SK-N-SH treated with all-trans-retinoic acid at 6 μM for 48 hours (cell line): Measurements from ENCODE around the gene FAM110A.

Experiments
- ATAC-seq: fragments of 200-7000 bp; cut with Tn5 transposase; 3 replicates; pipeline ENCODE4 v1.9.1; 2020; ENCODE audit warnings: mild to moderate bottlenecking, moderate library complexity
- BACH2 ChIP-seq: fragments of 250-450 bp; sonication (Bioruptor Pico); IDR thresholded peaks from 2 replicates; pipeline ENCODE4 v1.9.0; 2021; ENCODE audit warnings: mild to moderate bottlenecking, borderline replicate concordance
- CREB5 ChIP-seq: fragments of 250-450 bp; sonication (Bioruptor Pico); IDR thresholded peaks from 2 replicates; pipeline ENCODE4 v1.5.1; 2020; ENCODE audit warnings: low read depth, mild to moderate bottlenecking, moderate library complexity
- CSDC2 ChIP-seq: fragments of 250-450 bp; sonication (Bioruptor Pico); IDR thresholded peaks from 2 replicates; pipeline ENCODE4 v1.5.0; 2020; ENCODE audit warnings: mild to moderate bottlenecking, moderate library complexity
- CSRNP3 ChIP-seq: fragments of 250-450 bp; sonication (Bioruptor Pico); IDR thresholded peaks from 2 replicates; pipeline ENCODE4 v1.5.1; 2021; ENCODE audit warnings: mild to moderate bottlenecking, moderate library complexity
- ESRRG ChIP-seq: fragments of 250-450 bp; sonication (Bioruptor Pico); IDR thresholded peaks from 2 replicates; pipeline ENCODE4 v1.6.1; 2021; ENCODE audit warnings: mild to moderate bottlenecking
- GLIS3 ChIP-seq: fragments of 250-450 bp; sonication (Bioruptor Pico); IDR thresholded peaks from 2 replicates; pipeline ENCODE4 v1.5.0; 2020; ENCODE audit warnings: mild to moderate bottlenecking, moderate library complexity
- ISL1 ChIP-seq: fragments of 250-450 bp; sonication (Bioruptor Pico); IDR thresholded peaks from 2 replicates; pipeline ENCODE4 v2.1.2; 2022; ENCODE audit warnings: mild to moderate bottlenecking, moderate library complexity
- OSR1 ChIP-seq: fragments of 250-450 bp; sonication (Bioruptor Pico); IDR thresholded peaks from 2 replicates; pipeline ENCODE4 v1.8.0; 2022; ENCODE audit warnings: moderate library complexity, mild to moderate bottlenecking, inconsistent platforms
- PATZ1 ChIP-seq: fragments of 250-450 bp; sonication (Bioruptor Pico); IDR thresholded peaks from 2 replicates; pipeline ENCODE4 v1.8.0; 2020; ENCODE audit warnings: mild to moderate bottlenecking, moderate library complexity, borderline replicate concordance
- POU6F1 ChIP-seq: fragments of 250-450 bp; sonication (Bioruptor Pico); IDR thresholded peaks from 2 replicates; pipeline ENCODE4 v1.8.0; 2021; ENCODE audit warnings: low read depth, mild to moderate bottlenecking, moderate library complexity, borderline replicate concordance
- PPARA ChIP-seq: fragments of 250-450 bp; sonication (Bioruptor Pico); IDR thresholded peaks from 2 replicates; pipeline ENCODE4 v1.5.0; 2020; ENCODE audit warnings: mild to moderate bottlenecking, borderline replicate concordance
- TCF4 ChIP-seq: fragments of 250-450 bp; sonication (Bioruptor Pico); IDR thresholded peaks from 2 replicates; pipeline ENCODE4 v1.8.0; 2021; ENCODE audit warnings: mild to moderate bottlenecking, moderate library complexity, borderline replicate concordance
- TOX ChIP-seq: fragments of 250-450 bp; sonication (Bioruptor Pico); IDR thresholded peaks from 2 replicates; pipeline ENCODE4 v1.8.0; 2021; ENCODE audit warnings: mild to moderate bottlenecking, moderate library complexity, borderline replicate concordance
- TSHZ2 ChIP-seq: fragments of 250-450 bp; sonication (Bioruptor Pico); IDR thresholded peaks from 2 replicates; pipeline ENCODE4 v1.5.0; 2020; ENCODE audit warnings: mild to moderate bottlenecking, moderate library complexity
- ZC3H10 ChIP-seq: fragments of 250-450 bp; sonication (Bioruptor Pico); IDR thresholded peaks from 2 replicates; pipeline ENCODE4 v1.5.1; 2021; ENCODE audit warnings: mild to moderate bottlenecking, moderate library complexity
- ZFP3 ChIP-seq: fragments of 250-450 bp; sonication (Bioruptor Pico); IDR thresholded peaks from 2 replicates; pipeline ENCODE4 v1.5.0; 2020; ENCODE audit warnings: mild to moderate bottlenecking, moderate library complexity
- ZFP30 ChIP-seq: fragments of 450-650 bp; formaldehyde crosslinking; IDR thresholded peaks from 2 replicates; pipeline ENCODE4 v1.5.0; 2022; ENCODE audit warnings: mild to moderate bottlenecking, moderate library complexity
- ZNF565 ChIP-seq: fragments of 450-650 bp; formaldehyde crosslinking; conservative IDR thresholded peaks from 2 replicates; pipeline ENCODE4 v1.5.0; 2020; ENCODE audit warnings: low read depth, mild to moderate bottlenecking, moderate library complexity
- ZNF70 ChIP-seq: fragments of 450-650 bp; formaldehyde crosslinking; IDR thresholded peaks from 2 replicates; pipeline ENCODE4 v1.5.0; 2020; ENCODE audit warnings: mild to moderate bottlenecking, moderate library complexity
- ZNF8 ChIP-seq: fragments of 450-650 bp; formaldehyde crosslinking; IDR thresholded peaks from 2 replicates; pipeline ENCODE4 v1.5.0; 2020; ENCODE audit warnings: mild to moderate bottlenecking, moderate library complexity

FAM110A gene

GRCh38 chr20:819680-820322 is 13.7 kb upstream of the FAM110A start:
- TF ChIP-seq ZC3H10 (CRISPR knock-in tag) (no peak), ZNF8 (CRISPR knock-in tag) (no peak), TCF4 (CRISPR knock-in tag) (no peak), PPARA (CRISPR knock-in tag) (no peak)
- ATAC-seq: no peak

GRCh38 chr20:820323-820953 is 13.1 kb upstream of the FAM110A start:
- ATAC-seq: no peak
- TF ChIP-seq PATZ1 (CRISPR knock-in tag) (no peak), CREB5 (no peak), TOX (no peak), CSDC2 (CRISPR knock-in tag) (no peak), BACH2 (CRISPR knock-in tag) (no peak), ESRRG (CRISPR knock-in tag) (no peak), CSRNP3 (CRISPR knock-in tag) (no peak), ZNF70 (CRISPR knock-in tag) (no peak), GLIS3 (no peak), ISL1 (CRISPR knock-in tag) (no peak), TSHZ2 (no peak), POU6F1 (CRISPR knock-in tag) (no peak), ZFP3 (CRISPR knock-in tag) (no peak), ZC3H10 (CRISPR knock-in tag) (no peak), OSR1 (no peak), ZNF8 (CRISPR knock-in tag) (no peak)

- no peak for ATAC-seq
- TF ChIP-seq ZNF8 (CRISPR knock-in tag) (no peak), ZNF565 (no peak), ZFP30 (CRISPR knock-in tag) (no peak), OSR1 (no peak), PATZ1 (CRISPR knock-in tag) (no peak)
These were observed 12.3 kb upstream of the FAM110A start for GRCh38 chr20:821046-821730.
